A673 (cell line): Measurements from ENCODE around the gene FAM163A.

Experiments used
- CTCF ChIP-seq: fragments of 300-800, 200-600 bp; sonication (generic); conservative IDR thresholded peaks from 2 replicates; pipeline ENCODE4 v1.5.1; 2017; ENCODE audit warnings: low read depth, mild to moderate bottlenecking, antibody characterized with exemption, low read length, moderate library complexity, mixed read lengths
- EZH2 ChIP-seq: fragments of 200-600 bp; sonication (generic); IDR thresholded peaks from 2 replicates; pipeline ENCODE4 v1.6.1; 2017; ENCODE audit warnings: borderline replicate concordance, low read depth, mild to moderate bottlenecking, mixed read lengths, antibody characterized with exemption, low read length; ENCODE audit not compliant: poor library complexity, severe bottlenecking

- no peak for TF ChIP-seq EZH2
- TF ChIP-seq CTCF: no peak
Observed at GRCh38 chr1:179860652-179861051, 117.6 kb downstream of the FAM163A start.
